Measurements from ENCODE around the gene AATK.

The AATK gene

GRCh38 chr17:81196505-81197408 lies 30.7 kb upstream of the AATK start:
- no peak for DNase-seq

- DNase-seq, result no peak
Observed at GRCh38 chr17:81195941-81196495, 30.0 kb upstream of the AATK start.

- DNase-seq, result no peak
Observed at GRCh38 chr17:81194941-81195901, 29.2 kb upstream of the AATK start.

GRCh38 chr17:81194225-81194760 lies 28.3 kb upstream of the AATK start:
- DNase-seq, result no peak

DNA sequence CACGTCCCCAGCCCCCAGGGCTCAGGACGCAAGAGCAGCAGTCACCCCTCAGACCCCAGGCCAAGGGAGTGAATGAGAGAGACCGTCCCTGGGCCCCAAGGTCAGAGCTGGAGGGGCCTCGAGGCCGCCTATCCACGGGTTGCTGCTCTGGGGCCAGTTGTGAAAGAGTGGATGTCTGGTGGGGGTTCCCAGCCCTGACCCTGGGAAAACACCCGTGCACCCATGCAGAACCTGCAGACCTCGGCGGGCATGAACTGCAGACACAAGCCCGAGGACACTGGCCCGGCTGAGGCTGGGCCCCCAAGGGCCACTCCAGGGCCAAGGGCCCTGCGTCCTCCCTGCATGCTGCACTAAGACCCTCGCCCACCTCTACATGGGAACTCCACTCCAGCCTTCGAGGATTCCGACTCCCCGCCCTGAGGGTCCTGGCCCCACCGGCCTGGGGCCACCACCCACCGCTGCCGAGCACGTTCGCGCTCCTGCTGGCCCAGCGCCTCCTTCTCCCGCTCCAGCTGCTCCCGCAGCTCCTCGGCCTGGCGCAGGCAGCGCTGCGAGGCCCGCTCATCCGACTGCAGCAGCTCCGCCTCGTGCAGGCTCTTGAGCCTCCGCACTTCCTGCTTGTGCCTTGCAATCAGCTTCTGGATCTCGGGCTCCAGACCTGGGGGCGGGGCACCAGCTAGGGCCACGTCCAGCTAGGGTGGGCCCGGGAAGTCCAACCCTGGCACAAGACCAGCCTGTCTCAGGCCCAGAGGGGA lies 27.6 kb upstream of the AATK start:
- DNase-seq, result no peak

- DNase-seq, result no peak
Observed at GRCh38 chr17:81193051-81193410, 27.0 kb upstream of the AATK start.

DNA sequence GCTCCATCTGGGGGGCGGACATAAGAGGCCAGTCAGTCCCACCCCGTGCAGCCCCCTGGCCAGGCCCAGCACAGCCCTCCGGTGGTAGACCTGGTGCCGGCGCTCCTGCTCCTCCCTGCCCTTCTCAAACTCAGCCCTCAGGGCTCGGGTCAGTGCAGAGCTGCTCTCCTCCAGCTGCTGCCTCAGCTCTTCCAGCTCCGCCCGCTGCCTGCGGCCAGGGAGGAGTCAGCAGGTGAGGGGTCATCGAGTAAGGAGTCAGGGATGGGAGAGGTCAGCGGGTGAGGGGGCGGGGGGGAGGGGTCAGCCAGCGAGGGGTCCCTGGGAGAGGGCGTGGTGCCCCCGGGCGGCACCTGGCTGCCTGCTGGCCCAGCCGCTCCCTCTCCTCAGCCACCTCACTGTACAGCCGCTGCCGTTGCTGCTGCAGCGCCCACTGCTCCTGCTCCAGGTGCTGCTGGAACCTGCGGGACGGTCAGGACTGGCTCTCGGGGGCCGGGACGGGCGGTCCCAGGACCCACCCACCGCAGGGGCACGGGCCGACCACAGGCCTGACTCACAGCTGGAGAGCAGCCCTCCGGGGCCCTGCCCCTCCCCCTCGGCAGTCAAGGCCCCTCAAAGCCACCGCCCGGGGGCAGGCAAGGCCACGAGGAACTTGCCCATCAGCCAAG lies 26.5 kb upstream of the AATK start:
- DNase-seq, result no peak

GRCh38 chr17:81191646-81192045 lies 25.6 kb upstream of the AATK start:
- DNase-seq, result no peak

GRCh38 chr17:81191116-81191515 lies 25.1 kb upstream of the AATK start:
- DNase-seq, result no peak

GRCh38 chr17:81190591-81190990 lies 24.6 kb upstream of the AATK start:
- DNase-seq, result no peak

- DNase-seq, result no peak
Observed at GRCh38 chr17:81189670-81190530, 23.9 kb upstream of the AATK start.

GRCh38 chr17:81189016-81189415 lies 23.0 kb upstream of the AATK start:
- DNase-seq, result no peak

GRCh38 chr17:81188491-81188840 lies 22.4 kb upstream of the AATK start:
- DNase-seq, result no peak

DNA sequence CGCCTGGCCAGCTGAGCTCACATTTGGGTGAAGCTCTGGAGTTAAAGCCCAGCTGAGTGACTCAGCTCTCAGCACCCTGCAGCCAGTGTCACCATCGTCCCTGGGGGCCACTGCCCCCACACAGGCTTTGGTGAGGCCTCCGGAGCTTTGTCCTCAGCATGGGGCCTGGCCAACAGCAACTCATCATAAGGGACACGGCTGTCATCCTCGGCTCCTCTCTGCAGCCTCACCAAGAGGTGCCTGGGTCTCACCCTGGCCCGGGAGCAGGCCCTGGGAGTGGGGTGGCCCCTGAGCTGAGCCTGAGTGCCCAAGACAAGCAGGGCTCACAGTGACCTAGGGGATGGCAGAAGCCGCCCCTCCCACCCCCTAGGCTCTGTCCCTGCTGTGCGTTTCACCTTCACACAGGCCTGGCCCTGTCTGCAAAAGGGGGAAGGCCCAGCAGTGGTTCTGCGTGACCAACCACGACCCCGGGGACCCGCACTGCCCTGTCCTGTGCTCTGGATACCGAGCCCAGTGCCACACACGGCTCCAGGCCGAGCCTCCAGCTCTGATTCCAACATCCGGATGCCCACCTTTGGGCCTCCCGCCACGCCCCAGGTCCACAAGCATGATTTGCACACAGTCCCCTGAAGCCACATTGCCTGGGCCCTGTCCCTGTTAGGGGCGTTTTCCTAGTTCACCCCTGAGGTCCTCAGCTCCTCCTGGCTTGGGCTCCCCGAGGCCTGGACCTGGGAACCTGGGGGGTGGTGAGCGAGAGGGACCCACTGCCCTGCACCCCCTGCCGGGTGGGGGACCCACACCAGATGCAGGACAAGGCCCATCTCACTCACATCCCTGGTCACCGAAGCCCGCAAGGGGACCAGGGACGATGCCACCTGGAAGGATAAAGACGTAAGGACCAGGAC lies 21.8 kb upstream of the AATK start:
- DNase-seq, result no peak

DNA sequence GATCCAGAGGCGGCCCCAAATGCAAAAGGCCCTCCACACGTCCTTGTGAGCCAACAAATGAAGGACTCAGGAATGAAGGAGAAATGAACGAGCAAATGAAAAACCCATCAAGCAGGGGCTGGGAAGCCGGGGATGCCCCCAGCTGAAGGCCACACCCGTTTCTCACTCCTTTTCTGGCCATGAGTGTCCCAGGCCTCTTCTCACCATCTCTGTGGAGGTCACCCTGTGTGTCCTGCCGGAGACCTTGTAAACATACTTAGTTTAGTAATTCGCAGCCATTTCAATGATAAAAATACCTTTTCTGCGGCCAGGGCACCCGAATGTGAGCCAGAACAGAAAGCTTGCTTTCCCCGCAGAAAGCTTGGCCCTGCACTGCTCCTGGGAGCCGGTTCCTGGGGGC lies 21.1 kb upstream of the AATK start:
- no peak for DNase-seq

DNA sequence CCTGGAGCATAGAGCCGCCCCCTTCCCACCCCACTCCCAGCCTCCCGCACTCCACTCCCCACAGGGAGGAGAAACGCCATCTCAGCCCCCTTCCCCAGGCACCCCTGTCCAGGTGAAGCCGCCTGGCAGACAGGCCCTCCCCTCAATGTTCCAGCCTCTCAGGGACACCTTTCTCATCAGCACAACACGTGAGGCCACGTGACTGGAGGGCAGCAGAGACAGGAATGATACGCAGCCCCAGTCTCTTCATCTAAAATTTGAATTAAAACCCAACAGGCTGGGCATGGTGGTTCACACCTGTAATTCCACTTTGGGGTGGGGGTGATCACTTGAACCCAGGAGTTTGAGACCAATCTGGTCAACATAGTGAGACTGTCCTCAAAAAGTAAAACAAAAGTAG lies 20.2 kb upstream of the AATK start:
- no peak for DNase-seq

DNA sequence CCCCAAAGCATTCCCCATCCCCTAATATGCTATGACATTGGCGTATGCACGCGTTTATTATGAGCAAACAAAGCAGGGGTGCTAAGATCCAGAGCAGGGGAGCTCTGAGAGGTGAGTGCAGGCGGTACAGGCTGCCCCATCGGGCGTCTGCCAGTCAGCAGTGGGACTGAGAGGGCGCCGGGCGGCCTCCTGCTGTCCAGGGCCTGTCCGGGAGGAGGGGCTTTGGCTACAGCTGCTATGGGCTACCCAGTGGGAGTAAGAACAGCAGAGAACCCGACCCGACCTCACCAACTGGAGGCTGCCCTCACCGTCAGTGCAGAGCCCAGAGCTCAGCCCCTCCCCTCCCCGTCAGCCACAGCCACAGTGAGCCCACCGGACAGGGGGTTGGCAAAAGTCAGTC lies 18.5 kb upstream of the AATK start:
- DNase-seq, result peak; percentile 33

GRCh38 chr17:81183807-81184206 lies 17.8 kb upstream of the AATK start:
- no peak for DNase-seq

DNA sequence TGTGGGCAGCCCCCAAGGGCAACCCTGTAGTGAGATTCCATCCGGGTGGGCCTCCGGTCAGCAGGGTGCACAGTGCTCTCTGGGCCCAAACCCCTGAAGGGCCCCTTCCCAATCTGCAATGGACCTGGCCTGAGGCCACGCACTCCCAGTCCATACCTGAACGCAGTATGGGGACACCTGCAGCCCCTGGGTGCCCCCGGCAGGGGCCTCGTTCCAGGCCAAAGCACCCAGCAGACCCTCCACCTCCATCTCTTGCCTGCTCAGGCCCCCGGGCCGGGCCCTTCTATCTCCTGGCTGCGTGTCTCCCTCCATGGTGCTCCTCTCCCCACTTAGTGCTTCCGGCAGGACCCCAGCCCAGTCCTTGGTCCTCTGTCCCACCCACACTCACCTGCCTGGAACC lies 17.3 kb upstream of the AATK start:
- no peak for DNase-seq

GRCh38 chr17:81182596-81182995 lies 16.6 kb upstream of the AATK start:
- DNase-seq, result no peak
